HEK293 (cell line): ENCODE results near the gene CTDSP2.

Experiments
- CTCF ChIA-PET: fragments of 350-600 bp; formaldehyde crosslinking; extraction: SDS; loops from one replicate; lab custom pipeline; 2021; ENCODE audit warnings: antibody characterized with exemption; lab: Yijun Ruan, JAX
- POLR2A ChIA-PET: fragments of 300-600 bp; formaldehyde crosslinking; extraction: SDS; loops from one replicate; lab custom pipeline; 2020; ENCODE audit warnings: antibody characterized with exemption, inconsistent platforms; lab: Yijun Ruan, JAX
- H3K27ac ChIP-seq: fragments of 200-500 bp; sonication (Bioruptor generic); 2 replicates; pipeline ENCODE4 v1.5.1; 2014; ENCODE audit warnings: low read depth, low read length, control low read depth, inconsistent platforms; ENCODE audit errors: extremely low read depth
- H3K36me3 ChIP-seq, 2 experiments: fragments of 200-500 bp in 1 of 2; sonication (Bioruptor generic) in 1 of 2; 1 replicate in 1 of 2; 2 replicates in 1 of 2; pipeline ENCODE4 v1.5.1; 2014 to 2017; ENCODE audit warnings: inconsistent platforms in 2 of 2, low read length in 2 of 2; ENCODE audit not compliant: control insufficient read depth in 2 of 2, insufficient read depth in 1 of 2
- H3K4me1 ChIP-seq: fragments of 200-500 bp; sonication (Bioruptor generic); 2 replicates; pipeline ENCODE4 v1.5.1; 2014; ENCODE audit warnings: mild to moderate bottlenecking, low read length, inconsistent platforms; ENCODE audit not compliant: control insufficient read depth, insufficient read depth
- H3K4me3 ChIP-seq: 2 replicates; pipeline ENCODE4 v1.5.1; 2011; ENCODE audit warnings: low read depth, mild to moderate bottlenecking, control low read depth, low read length, moderate library complexity
- H3K9me3 ChIP-seq: fragments of 200-500 bp; sonication (Bioruptor generic); 2 replicates; pipeline ENCODE4 v1.5.1; 2014; ENCODE audit warnings: low read depth, low read length, inconsistent platforms; ENCODE audit not compliant: control insufficient read depth, insufficient read depth
- KLF16 ChIP-seq: fragments of 450-650 bp; formaldehyde crosslinking; IDR thresholded peaks from 2 replicates; pipeline ENCODE4 v1.5.1; 2017; ENCODE audit warnings: missing biosample characterization, missing genetic modification characterization
- KLF8 ChIP-seq: fragments of 450-650 bp; formaldehyde crosslinking; IDR thresholded peaks from 2 replicates; pipeline ENCODE4 v1.5.1; 2016; ENCODE audit warnings: missing biosample characterization, missing genetic modification characterization
- KLF9 ChIP-seq: fragments of 450-650 bp; formaldehyde crosslinking; IDR thresholded peaks from 2 replicates; pipeline ENCODE4 v1.5.1; 2016; ENCODE audit warnings: missing biosample characterization, missing genetic modification characterization, low read depth
- MZF1 ChIP-seq: fragments of 450-650 bp; formaldehyde crosslinking; IDR thresholded peaks from 2 replicates; pipeline ENCODE4 v1.5.1; 2017; ENCODE audit warnings: missing biosample characterization, missing genetic modification characterization, borderline replicate concordance
- PRDM4 ChIP-seq: fragments of 450-650 bp; formaldehyde crosslinking; IDR thresholded peaks from 2 replicates; pipeline ENCODE4 v1.5.1; 2017; ENCODE audit warnings: missing biosample characterization, missing genetic modification characterization
- ZBTB10 ChIP-seq: fragments of 450-650 bp; formaldehyde crosslinking; IDR thresholded peaks from 2 replicates; pipeline ENCODE4 v1.5.1; 2016; ENCODE audit warnings: missing biosample characterization, missing genetic modification characterization
- ZBTB6 ChIP-seq: fragments of 450-650 bp; formaldehyde crosslinking; IDR thresholded peaks from 2 replicates; pipeline ENCODE4 v1.5.1; 2017; ENCODE audit warnings: missing biosample characterization, missing genetic modification characterization
- ZNF221 ChIP-seq: fragments of 450-650 bp; formaldehyde crosslinking; IDR thresholded peaks from 2 replicates; pipeline ENCODE4 v1.5.1; 2017; ENCODE audit warnings: missing biosample characterization, missing genetic modification characterization, borderline replicate concordance
- ZNF223 ChIP-seq: fragments of 450-650 bp; formaldehyde crosslinking; IDR thresholded peaks from 2 replicates; pipeline ENCODE4 v1.5.1; 2016; ENCODE audit warnings: missing biosample characterization, missing genetic modification characterization
- ZNF362 ChIP-seq: fragments of 450-650 bp; formaldehyde crosslinking; IDR thresholded peaks from 2 replicates; pipeline ENCODE4 v1.5.1; 2016; ENCODE audit warnings: missing biosample characterization, missing genetic modification characterization
- ZNF426 ChIP-seq: fragments of 450-650 bp; formaldehyde crosslinking; IDR thresholded peaks from 2 replicates; pipeline ENCODE4 v1.5.1; 2017; ENCODE audit warnings: missing biosample characterization, missing genetic modification characterization, mild to moderate bottlenecking, inconsistent platforms, moderate library complexity
- ZNF473 ChIP-seq: fragments of 450-650 bp; formaldehyde crosslinking; IDR thresholded peaks from 2 replicates; pipeline ENCODE4 v1.5.1; 2017; ENCODE audit warnings: missing biosample characterization, missing genetic modification characterization
- ZNF623 ChIP-seq: fragments of 450-650 bp; formaldehyde crosslinking; IDR thresholded peaks from 2 replicates; pipeline ENCODE4 v1.5.1; 2016; ENCODE audit warnings: missing biosample characterization, missing genetic modification characterization
- ZNF76 ChIP-seq: fragments of 450-650 bp; formaldehyde crosslinking; IDR thresholded peaks from 2 replicates; pipeline ENCODE4; 2016; ENCODE audit warnings: low read depth, missing biosample characterization, missing genetic modification characterization, borderline replicate concordance
- ZNF785 ChIP-seq: fragments of 450-650 bp; formaldehyde crosslinking; IDR thresholded peaks from 2 replicates; pipeline ENCODE4 v1.5.1; 2016; ENCODE audit warnings: missing biosample characterization, missing genetic modification characterization

Gene CTDSP2

GRCh38 chr12:57874166-57875108 lies 27.9 kb upstream of the CTDSP2 start:
- H3K27ac ChIP-seq: no peak overlapping the region
- no peaks in the 10 kb centered on the region for H3K4me1 ChIP-seq
- no peak for TF ChIP-seq KLF8 (tag by site-specific recombination)
- no peak for TF ChIP-seq KLF9 (tag by site-specific recombination)
- TF ChIP-seq MZF1 (tag by site-specific recombination): no peak
- no peak for TF ChIP-seq ZNF426 (tag by site-specific recombination)
- no peak for TF ChIP-seq ZBTB6 (tag by site-specific recombination)
- no peak for TF ChIP-seq ZNF221 (tag by site-specific recombination)
- TF ChIP-seq ZNF473 (tag by site-specific recombination): no peak
- no peak for TF ChIP-seq ZBTB10
- H3K4me3 ChIP-seq: no peak overlapping the region
- H3K36me3 ChIP-seq: no peaks in the 10 kb centered on the region
- H3K9me3 ChIP-seq: no peaks in the 10 kb centered on the region
- POLR2A ChIA-PET: no interaction called here
- CTCF ChIA-PET: interaction anchor here (0.9 to 1.7 kb wide), 2 partner anchors 30 to 38 kb away, joined by 5 to 11 read pairs; no protein-coding TSS in a partner anchor

GRCh38 chr12:57872362-57872761 lies 25.8 kb upstream of the CTDSP2 start:
- Histone ChIP-seq H3K27ac (no peak overlapping the region), H3K4me1 (no peaks in the 10 kb centered on the region), H3K9me3 (no peaks in the 10 kb centered on the region), H3K36me3 (no peaks in the 10 kb centered on the region), H3K4me3 (no peak overlapping the region)
- CTCF ChIA-PET: interaction anchor here (0.6 to 1.7 kb wide), 2 partner anchors 32 to 103 kb away, joined by 4 to 6 read pairs; no protein-coding TSS in a partner anchor
- POLR2A ChIA-PET: no interaction called here
- TF ChIP-seq KLF16 (no peak), ZNF623 (tag by site-specific recombination) (no peak), ZNF362 (no peak), ZNF785 (tag by site-specific recombination) (no peak), ZNF223 (no peak), PRDM4 (no peak), KLF8 (tag by site-specific recombination) (no peak), ZBTB6 (tag by site-specific recombination) (no peak), ZNF76 (tag by site-specific recombination) (no peak)
